ENCODE measurements around the gene ZP1. TPM values are rescaled to one million over a fixed set of nuclear protein-coding genes. Genes with fewer than 3 reads are reported as not detected.

The ZP1 gene
- total RNA-seq, 4 donors from 2014 or later: not detected

GRCh38 chr11:60854140-60854846 lies 13.0 kb upstream of the ZP1 start:
- no peak for DNase-seq
- no peaks in the 10 kb centered on the region for H3K27me3 ChIP-seq
- no peaks in the 10 kb centered on the region for H3K4me1 ChIP-seq
- H3K27ac ChIP-seq: no peak overlapping the region
- 68 to 71% methylated on average over 4 to 7 of the region's 8 CpGs for WGBS, 2 donors
- intact Hi-C loops (cut with DNase I): no loop called here
- no peaks in the 10 kb centered on the region for H3K9me3 ChIP-seq
- no peak overlapping the region for H3K4me3 ChIP-seq
- H3K36me3 ChIP-seq: peaks cover 15 to 42% (median 23%) of the 10 kb centered on the region in 3 donors
- TF ChIP-seq POLR2A (IDR thresholded peaks at IDR 0.05): no peak
- TF ChIP-seq, protein P1, sequence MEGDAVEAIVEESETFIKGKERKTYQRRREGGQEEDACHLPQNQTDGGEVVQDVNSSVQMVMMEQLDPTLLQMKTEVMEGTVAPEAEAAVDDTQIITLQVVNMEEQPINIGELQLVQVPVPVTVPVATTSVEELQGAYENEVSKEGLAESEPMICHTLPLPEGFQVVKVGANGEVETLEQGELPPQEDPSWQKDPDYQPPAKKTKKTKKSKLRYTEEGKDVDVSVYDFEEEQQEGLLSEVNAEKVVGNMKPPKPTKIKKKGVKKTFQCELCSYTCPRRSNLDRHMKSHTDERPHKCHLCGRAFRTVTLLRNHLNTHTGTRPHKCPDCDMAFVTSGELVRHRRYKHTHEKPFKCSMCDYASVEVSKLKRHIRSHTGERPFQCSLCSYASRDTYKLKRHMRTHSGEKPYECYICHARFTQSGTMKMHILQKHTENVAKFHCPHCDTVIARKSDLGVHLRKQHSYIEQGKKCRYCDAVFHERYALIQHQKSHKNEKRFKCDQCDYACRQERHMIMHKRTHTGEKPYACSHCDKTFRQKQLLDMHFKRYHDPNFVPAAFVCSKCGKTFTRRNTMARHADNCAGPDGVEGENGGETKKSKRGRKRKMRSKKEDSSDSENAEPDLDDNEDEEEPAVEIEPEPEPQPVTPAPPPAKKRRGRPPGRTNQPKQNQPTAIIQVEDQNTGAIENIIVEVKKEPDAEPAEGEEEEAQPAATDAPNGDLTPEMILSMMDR (IDR thresholded peaks at IDR 0.05): no peak

DNA sequence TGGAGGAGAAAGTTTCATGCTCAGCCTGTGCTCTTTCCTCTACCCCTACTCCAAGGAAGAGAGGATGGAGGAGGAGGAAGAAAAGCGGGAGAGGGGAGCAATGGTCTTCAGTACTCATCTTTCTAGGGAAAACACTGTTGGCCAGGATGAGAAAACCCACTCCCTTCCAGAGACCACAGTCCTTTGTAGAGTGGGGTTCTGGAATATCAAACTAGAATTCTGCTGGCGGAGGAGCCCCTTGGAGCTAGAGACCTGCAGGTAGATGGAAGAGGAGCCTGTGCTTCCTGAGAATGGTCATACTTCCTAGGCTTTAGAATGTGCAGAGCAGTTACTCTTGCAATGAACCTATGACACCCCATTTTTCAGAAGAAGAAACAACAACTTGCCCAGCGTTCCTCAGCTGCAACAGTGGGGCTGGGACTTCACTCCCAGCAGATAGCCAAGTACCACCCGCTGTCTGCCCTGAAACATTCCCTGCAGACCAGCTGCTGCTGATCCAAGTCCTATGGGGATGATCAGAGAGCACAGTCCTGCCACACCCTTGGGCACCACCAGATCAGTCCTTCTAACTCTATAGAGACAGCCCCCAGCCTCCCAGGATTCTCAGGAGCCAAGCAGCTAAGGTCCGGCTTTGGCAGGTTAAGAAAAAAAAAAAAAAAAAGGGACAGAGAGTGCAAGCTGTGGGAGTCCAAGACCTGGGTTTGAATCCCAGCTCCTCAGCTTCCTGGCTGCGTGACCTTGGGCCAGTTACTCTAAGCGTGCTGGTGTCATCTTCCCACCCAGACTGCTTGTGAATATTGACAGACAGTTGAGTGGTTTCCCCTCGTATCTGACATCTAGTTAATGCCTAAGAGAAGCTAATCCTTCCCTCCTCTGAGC lies 12.3 kb upstream of the ZP1 start:
- 54 to 56% methylated on average over 5 to 6 of the region's 8 CpGs for WGBS, 2 donors
- no peak overlapping the region for H3K27ac ChIP-seq
- H3K4me1 ChIP-seq: no peaks in the 10 kb centered on the region
- no peaks in the 10 kb centered on the region for H3K9me3 ChIP-seq
- no peak for DNase-seq
- TF ChIP-seq, protein P1 (IDR thresholded peaks at IDR 0.05): no peak
- TF ChIP-seq POLR2A (IDR thresholded peaks at IDR 0.05): no peak
- intact Hi-C loops (cut with DNase I): no loop called here
- no peaks in the 10 kb centered on the region for H3K27me3 ChIP-seq
- H3K36me3 ChIP-seq: peaks cover 7 to 34% (median 15%) of the 10 kb centered on the region in 3 donors
- peak overlapping the region in 1 of 4 donors; percentile 14 for H3K4me3 ChIP-seq

DNA sequence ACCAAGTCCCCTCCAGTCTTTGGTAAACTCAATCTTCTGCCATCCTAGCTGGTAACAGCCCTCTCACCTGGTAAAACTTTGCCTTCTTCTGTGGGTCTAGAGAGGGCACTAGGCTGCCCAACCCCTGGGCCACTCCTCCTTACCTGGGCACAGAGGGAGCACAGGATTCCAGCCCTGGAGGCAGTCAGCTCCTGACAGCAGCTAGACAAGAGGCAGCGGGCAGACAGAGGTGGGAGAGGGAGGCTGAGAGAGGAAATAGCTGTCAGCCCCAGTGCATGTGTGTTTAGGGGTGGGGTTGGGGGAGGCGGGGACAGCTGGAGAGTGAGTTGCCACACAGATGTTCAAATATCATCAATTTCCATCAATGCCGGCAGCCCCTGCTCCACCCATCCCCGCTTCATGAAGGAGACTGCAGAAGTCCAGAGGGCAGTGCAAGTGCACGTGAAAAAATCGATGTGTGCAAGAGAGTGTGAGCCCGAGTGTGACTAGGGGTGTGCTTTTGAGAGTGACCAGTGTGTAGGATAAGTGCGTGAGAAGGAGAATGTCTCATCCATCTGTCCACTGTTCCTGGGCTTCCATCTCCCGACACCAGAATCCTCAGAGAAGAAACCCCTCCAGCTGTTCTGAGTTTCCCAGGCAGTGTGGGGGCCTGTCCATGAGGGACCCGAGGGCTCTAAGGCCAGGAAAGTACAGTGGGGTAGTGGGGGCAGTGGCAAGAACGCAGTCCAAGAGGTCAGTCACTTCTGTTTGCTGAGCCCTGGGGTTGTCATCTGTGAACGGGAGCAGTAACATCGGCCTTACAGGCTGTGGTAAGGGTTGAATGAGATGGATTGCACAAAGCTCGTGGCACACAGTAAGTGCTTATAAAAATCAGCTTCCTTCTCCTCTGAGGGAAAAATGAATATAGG lies 11.4 kb upstream of the ZP1 start, which contains the start of gene PTGDR2:
Gene PTGDR2, minus strand, starts transcription at position 225 of the 908 bp plus-strand sequence. CDS start 2,228 bp downstream, outside the sequence.
- H3K4me3 ChIP-seq: peak within 1 kb of the TSS in 1 of 4 donors; percentile 14
- WGBS, 2 donors: 42 to 48% methylated on average over 14 of the region's 14 CpGs

DNA sequence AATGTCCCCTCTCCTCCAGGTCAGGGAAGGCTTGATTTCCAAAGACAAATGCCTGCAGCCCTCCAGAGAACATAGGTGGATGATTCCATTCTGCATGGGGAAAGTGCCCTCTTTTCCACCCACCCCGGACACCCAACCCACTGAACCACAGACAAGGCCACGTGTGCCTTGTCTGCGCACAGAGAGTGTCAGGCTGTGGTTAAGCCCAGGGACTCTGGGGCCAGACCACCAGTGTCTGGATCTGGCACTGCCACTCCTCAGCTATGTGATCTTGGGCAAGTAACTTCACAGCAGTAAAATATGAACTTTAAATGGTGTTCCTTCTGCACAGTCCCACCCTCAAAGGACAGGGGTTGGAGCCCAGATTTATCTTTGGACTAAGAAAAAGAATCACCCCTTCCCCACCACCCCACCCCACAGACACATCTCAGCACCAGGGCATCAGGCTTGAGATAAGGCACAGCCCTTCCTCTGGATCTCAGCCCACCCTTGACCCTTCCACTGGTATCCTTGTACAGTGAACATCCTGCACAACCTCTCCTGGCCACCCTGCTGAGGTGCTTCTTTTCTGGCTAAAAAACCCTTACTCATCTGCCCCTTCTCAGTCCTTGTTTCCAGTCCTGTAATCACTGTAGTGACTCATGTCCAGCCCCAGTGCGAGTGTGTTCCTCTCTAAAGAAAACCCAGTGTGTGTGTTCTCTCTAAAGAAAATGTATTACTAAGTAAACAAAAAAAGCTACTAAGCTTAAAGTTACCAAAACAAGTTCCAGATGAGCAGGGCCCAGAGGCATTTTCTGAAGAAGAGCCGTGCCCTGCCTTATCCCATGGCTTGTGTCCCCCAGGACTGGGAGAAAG lies 9.7 kb upstream of the ZP1 start:
- H3K9me3 ChIP-seq: no peaks in the 10 kb centered on the region
- DNase-seq: no peak
- TF ChIP-seq POLR2A (IDR thresholded peaks at IDR 0.05): no peak
- TF ChIP-seq, protein P1 (IDR thresholded peaks at IDR 0.05): no peak
- H3K27ac ChIP-seq: no peak overlapping the region
- peaks cover 0 to 9% (median 0%) of the 10 kb centered on the region in 3 donors for H3K36me3 ChIP-seq
- no peaks in the 10 kb centered on the region for H3K4me1 ChIP-seq
- H3K27me3 ChIP-seq: no peaks in the 10 kb centered on the region
- intact Hi-C loops (cut with DNase I): no loop called here
- H3K4me3 ChIP-seq: no peak overlapping the region
- 53 to 67% methylated on average over 1 to 2 of the region's 5 CpGs for WGBS, 2 donors

More for the DNA sequence above, 11.4 kb upstream of the ZP1 start, which contains the start of gene PTGDR2:
- no peaks in the 10 kb centered on the region for H3K27me3 ChIP-seq
- no peak for DNase-seq
- intact Hi-C loops (cut with DNase I): no loop called here
- H3K9me3 ChIP-seq: no peaks in the 10 kb centered on the region
- no peak for TF ChIP-seq POLR2A (IDR thresholded peaks at IDR 0.05)
- TF ChIP-seq, protein P1 (IDR thresholded peaks at IDR 0.05): no peak
- H3K27ac ChIP-seq: no peak within 1 kb of the TSS
- peaks cover 0 to 25% (median 7%) of the 10 kb centered on the region in 3 donors for H3K36me3 ChIP-seq
- no peaks in the 10 kb centered on the region for H3K4me1 ChIP-seq
